GM12878 (cell line): Measurements from ENCODE around the gene DIP2B. TPM values are rescaled to one million over a fixed set of nuclear protein-coding genes. Genes with fewer than 3 reads are reported as not detected.

Source experiments
- BCL3 ChIP-seq: IDR thresholded peaks from 2 replicates; pipeline ENCODE4 v1.6.1; 2011; ENCODE audit warnings: borderline replicate concordance, low read depth, mild to moderate bottlenecking, moderate library complexity, low read length; ENCODE audit not compliant: insufficient read depth, poor library complexity, severe bottlenecking
- BMI1 ChIP-seq: fragments of 450-650 bp; IDR thresholded peaks from 2 replicates; pipeline ENCODE4 v1.6.1; 2016; ENCODE audit warnings: mild to moderate bottlenecking, moderate library complexity, borderline replicate concordance
- CUX1 ChIP-seq: IDR thresholded peaks from 2 replicates; pipeline ENCODE4 v1.6.1; 2012; ENCODE audit warnings: improper control_type of control experiment, low read depth, low read length; ENCODE audit not compliant: insufficient replicate concordance
- E4F1 ChIP-seq: fragments of 450-650 bp; IDR thresholded peaks from 2 replicates; pipeline ENCODE4 v1.6.1; 2018; ENCODE audit warnings: borderline replicate concordance, mild to moderate bottlenecking; ENCODE audit not compliant: partially characterized antibody
- FOXK2 ChIP-seq: fragments of 450-650 bp; IDR thresholded peaks from 2 replicates; pipeline ENCODE4 v1.6.1; 2017; ENCODE audit warnings: mild to moderate bottlenecking, moderate library complexity
- HCFC1 ChIP-seq: fragments of 150-350 bp; IDR thresholded peaks from 2 replicates; pipeline ENCODE4 v1.6.1; 2014; ENCODE audit warnings: low read length
- IKZF1 ChIP-seq: fragments of 450-650 bp; conservative IDR thresholded peaks from 2 replicates; pipeline ENCODE4 v1.6.1; 2017; ENCODE audit warnings: antibody characterized with exemption, mild to moderate bottlenecking
- KAT2A ChIP-seq: conservative IDR thresholded peaks from 2 replicates; pipeline ENCODE4 v1.6.1; 2011; ENCODE audit warnings: low read depth, low read length; ENCODE audit not compliant: control insufficient read depth
- KDM1A ChIP-seq: fragments of 200-600 bp; sonication (generic); IDR thresholded peaks from 2 replicates; pipeline ENCODE4 v1.6.1; 2016; ENCODE audit warnings: borderline replicate concordance
- MAX ChIP-seq: IDR thresholded peaks from 2 replicates; pipeline ENCODE4 v1.6.1; 2012; ENCODE audit warnings: low read depth, low read length, improper control_type of control experiment
- MEF2A ChIP-seq: IDR thresholded peaks from 2 replicates; pipeline ENCODE4 v1.6.1; 2011; ENCODE audit warnings: low read depth, mild to moderate bottlenecking, low read length, moderate library complexity; ENCODE audit not compliant: insufficient read depth
- MEF2B ChIP-seq: fragments of 450-650 bp; IDR thresholded peaks from 2 replicates; pipeline ENCODE4 v1.6.1; 2018; ENCODE audit warnings: mild to moderate bottlenecking, moderate library complexity; ENCODE audit not compliant: partially characterized antibody, poor library complexity, severe bottlenecking
- MTA3 ChIP-seq: IDR thresholded peaks from 2 replicates; pipeline ENCODE4 v1.6.1; 2012; ENCODE audit warnings: low read length, inconsistent platforms, borderline replicate concordance
- NFXL1 ChIP-seq: fragments of 450-650 bp; IDR thresholded peaks from 2 replicates; pipeline ENCODE4 v1.6.1; 2017; ENCODE audit warnings: antibody characterized with exemption, mild to moderate bottlenecking, borderline replicate concordance
- NR2C2 ChIP-seq: IDR thresholded peaks from 2 replicates; pipeline ENCODE4 v1.6.1; 2011; ENCODE audit warnings: borderline replicate concordance, low read depth; ENCODE audit not compliant: control insufficient read depth, insufficient read length
- NRF1 ChIP-seq: conservative IDR thresholded peaks from 2 replicates; pipeline ENCODE4 v1.6.1; 2011; ENCODE audit warnings: mild to moderate bottlenecking, low read depth, low read length, improper control_type of control experiment
- POLR2A ChIP-seq: IDR thresholded peaks from 2 replicates; pipeline ENCODE4 v1.6.1; 2011; ENCODE audit warnings: low read depth, mild to moderate bottlenecking, low read length
- RFX5 ChIP-seq: IDR thresholded peaks from 2 replicates; pipeline ENCODE4 v1.6.1; 2011; ENCODE audit warnings: low read depth, low read length, improper control_type of control experiment
- SP1 ChIP-seq: IDR thresholded peaks from one replicate; pipeline ENCODE4 v1.6.1; 2011; ENCODE audit warnings: low read depth, low read length
- SPI1 ChIP-seq: IDR thresholded peaks from 2 replicates; pipeline ENCODE4 v1.6.1; 2011; ENCODE audit warnings: low read depth, mild to moderate bottlenecking, low read length, moderate library complexity, borderline replicate concordance; ENCODE audit not compliant: insufficient read depth
- SRF ChIP-seq, 2 experiments: IDR thresholded peaks; 2 replicates each; pipeline ENCODE4 v1.6.1; 2011; ENCODE audit warnings: low read depth in 2 of 2, low read length in 2 of 2, mild to moderate bottlenecking in 1 of 2, moderate library complexity in 1 of 2
- YBX1 ChIP-seq: fragments of 450-650 bp; IDR thresholded peaks from 2 replicates; pipeline ENCODE4 v1.6.1; 2016; ENCODE audit warnings: antibody characterized with exemption
- polyA plus RNA-seq, 11 experiments: library from polyadenylated mRNA; depleted of rRNA in 4 of 11; unstranded in 6 of 11; stranded (reverse) in 5 of 11; fragments of >200 nt; fragmentation: Nextera tagmentation in 4 of 11; fragmentation: Illumina TruSeq in 1 of 11; extraction: Ambion mirVana in 4 of 11; extraction: Trizol in 1 of 11; gene quantifications; 1 replicate in 1 of 11; 2 replicates in 10 of 11; pipeline versions ENCODE4 v1.2.1 to v1.2.3, GENCODE V29; 2011 to 2016; ENCODE audit warnings: inconsistent platforms in 2 of 11, missing spikeins in 2 of 11, low read depth in 1 of 11
- total RNA-seq, 4 experiments: library from RNA; depleted of rRNA in 3 of 4; stranded (reverse); fragments of >200 nt in 3 of 4; fragmentation: Illumina TruSeq in 1 of 4; extraction: Trizol in 1 of 4; gene quantifications; 2 replicates each; pipeline versions ENCODE4 v1.2.1 to v1.2.3, GENCODE V29; 2013 to 2021

The DIP2B gene
- total and polyA plus RNA-seq, 10 of the 15 experiments (the other 5 are each of a cell fraction or from before 2014, with no cell fraction given) = 4.5 to 30.0 (median 18.6) TPM

- TF ChIP-seq HCFC1 (peak; percentile 55; the same call in 1 of the 2 replicates), MTA3 (no peak), NR2C2 (no peak), E4F1 (no peak), CUX1 (no peak), BMI1 (no peak), SRF (IDR thresholded peaks at IDR 0.05; ENCODE audit: low read depth in 2 of 2, low read length in 2 of 2) (no peak), MEF2B (no peak), KAT2A (no peak), MAX (peak; percentile 97), MEF2A (no peak), FOXK2 (no peak), IKZF1 (peak; percentile 87), BCL3 (no peak), RFX5 (peak; percentile 32; the same call in 1 of the 2 replicates), SP1 (no peak), NRF1 (no peak), KDM1A (no peak), NFXL1 (no peak), POLR2A (peak; percentile 95), SPI1 (no peak; the same call in 1 of the 2 replicates), YBX1 (no peak)
Observed at GRCh38 chr12:50763639-50764285, 259.0 kb downstream of the DIP2B start, which contains the start of gene ATF1 (continued).
